H1 (cell line): ENCODE results near the gene IFNA13. TPM values are rescaled to one million over a fixed set of nuclear protein-coding genes. Genes with fewer than 3 reads are reported as not detected.

Experiments
- BCL11A ChIP-seq, 2 experiments: IDR thresholded peaks; one replicate each; pipeline ENCODE4 v1.6.1; 2011; ENCODE audit warnings: low read depth in 2 of 2, low read length in 2 of 2, mild to moderate bottlenecking in 2 of 2
- BRCA1 ChIP-seq: IDR thresholded peaks from 2 replicates; pipeline ENCODE4 v1.6.1; 2012; ENCODE audit warnings: low read depth, low read length, improper control_type of control experiment
- CBX5 ChIP-seq: fragments of 300-800, 300-1000 bp; sonication (generic); IDR thresholded peaks from 2 replicates; pipeline ENCODE4 v1.7.1; 2016; ENCODE audit warnings: antibody characterized with exemption, low read length, low read depth
- EGR1 ChIP-seq: IDR thresholded peaks from 2 replicates; pipeline ENCODE4 v1.6.1; 2011; ENCODE audit warnings: low read depth, low read length, borderline replicate concordance
- HDAC2 ChIP-seq, 2 experiments: fragments of 300-600 bp in 1 of 2; sonication (generic) in 1 of 2; IDR thresholded peaks; 2 replicates each; pipeline ENCODE4 v1.6.1; 2011 to 2012; ENCODE audit warnings: low read depth in 2 of 2, low read length in 2 of 2, mild to moderate bottlenecking in 2 of 2, moderate library complexity in 2 of 2, borderline replicate concordance in 1 of 2, inconsistent platforms in 1 of 2
- HDAC6 ChIP-seq: IDR thresholded peaks from one replicate; pipeline ENCODE4 v1.7.1; 2012; ENCODE audit warnings: low read depth, mild to moderate bottlenecking, inconsistent platforms, low read length, moderate library complexity
- POU5F1 ChIP-seq: IDR thresholded peaks from 2 replicates; pipeline ENCODE4 v1.6.1; 2011; ENCODE audit warnings: low read depth, mild to moderate bottlenecking, low read length, moderate library complexity
- SP4 ChIP-seq: IDR thresholded peaks from 2 replicates; pipeline ENCODE4 v1.6.1; 2012; ENCODE audit warnings: low read length, inconsistent platforms
- SRF ChIP-seq: IDR thresholded peaks from 2 replicates; pipeline ENCODE4 v1.6.1; 2011; ENCODE audit warnings: mild to moderate bottlenecking, low read depth, low read length, moderate library complexity
- polyA plus RNA-seq, 7 experiments: library from polyadenylated mRNA; depleted of rRNA in 3 of 7; stranded (reverse) in 5 of 7; unstranded in 2 of 7; fragments of >200 nt in 5 of 7; fragments of 200-250 nt in 2 of 7; gene quantifications; 1 replicate in 5 of 7; 2 replicates in 1 of 7; 4 replicates in 1 of 7; pipeline versions ENCODE4 v1.2.1 to v1.2.3, GENCODE V29; 2011 to 2013; ENCODE audit warnings: missing spikeins in 2 of 7, mixed read lengths in 2 of 7
- total RNA-seq: library from RNA; stranded (reverse); fragmentation: NEBNext Ultra II Directional; extraction: Animal tissue kit (Norgen Biotek cat#: 25700); gene quantifications from 2 replicates; pipeline ENCODE4 v1.2.1, GENCODE V29; 2021
- TF ChIP-seq, protein P1 (sequence below): fragments of 300-600 bp; sonication (generic); IDR thresholded peaks from 2 replicates; pipeline ENCODE4 v1.7.1; 2012; ENCODE audit warnings: low read length, moderate library complexity, mild to moderate bottlenecking, inconsistent platforms; ENCODE audit not compliant: insufficient replicate concordance

The IFNA13 gene
- total and polyA plus RNA-seq, 2 of the 8 experiments (the other 6 are each of a cell fraction or from before 2014, with no cell fraction given): not detected

GRCh38 chr9:21350787-21351186, 17.1 kb downstream of the IFNA13 start, which contains the start of gene IFNA6 (continued):
- TF ChIP-seq HDAC2 (IDR thresholded peaks at IDR 0.05; ENCODE audit: borderline replicate concordance in 1 of 2, low read depth in 2 of 2, low read length in 2 of 2): no peak
- TF ChIP-seq, protein P1, sequence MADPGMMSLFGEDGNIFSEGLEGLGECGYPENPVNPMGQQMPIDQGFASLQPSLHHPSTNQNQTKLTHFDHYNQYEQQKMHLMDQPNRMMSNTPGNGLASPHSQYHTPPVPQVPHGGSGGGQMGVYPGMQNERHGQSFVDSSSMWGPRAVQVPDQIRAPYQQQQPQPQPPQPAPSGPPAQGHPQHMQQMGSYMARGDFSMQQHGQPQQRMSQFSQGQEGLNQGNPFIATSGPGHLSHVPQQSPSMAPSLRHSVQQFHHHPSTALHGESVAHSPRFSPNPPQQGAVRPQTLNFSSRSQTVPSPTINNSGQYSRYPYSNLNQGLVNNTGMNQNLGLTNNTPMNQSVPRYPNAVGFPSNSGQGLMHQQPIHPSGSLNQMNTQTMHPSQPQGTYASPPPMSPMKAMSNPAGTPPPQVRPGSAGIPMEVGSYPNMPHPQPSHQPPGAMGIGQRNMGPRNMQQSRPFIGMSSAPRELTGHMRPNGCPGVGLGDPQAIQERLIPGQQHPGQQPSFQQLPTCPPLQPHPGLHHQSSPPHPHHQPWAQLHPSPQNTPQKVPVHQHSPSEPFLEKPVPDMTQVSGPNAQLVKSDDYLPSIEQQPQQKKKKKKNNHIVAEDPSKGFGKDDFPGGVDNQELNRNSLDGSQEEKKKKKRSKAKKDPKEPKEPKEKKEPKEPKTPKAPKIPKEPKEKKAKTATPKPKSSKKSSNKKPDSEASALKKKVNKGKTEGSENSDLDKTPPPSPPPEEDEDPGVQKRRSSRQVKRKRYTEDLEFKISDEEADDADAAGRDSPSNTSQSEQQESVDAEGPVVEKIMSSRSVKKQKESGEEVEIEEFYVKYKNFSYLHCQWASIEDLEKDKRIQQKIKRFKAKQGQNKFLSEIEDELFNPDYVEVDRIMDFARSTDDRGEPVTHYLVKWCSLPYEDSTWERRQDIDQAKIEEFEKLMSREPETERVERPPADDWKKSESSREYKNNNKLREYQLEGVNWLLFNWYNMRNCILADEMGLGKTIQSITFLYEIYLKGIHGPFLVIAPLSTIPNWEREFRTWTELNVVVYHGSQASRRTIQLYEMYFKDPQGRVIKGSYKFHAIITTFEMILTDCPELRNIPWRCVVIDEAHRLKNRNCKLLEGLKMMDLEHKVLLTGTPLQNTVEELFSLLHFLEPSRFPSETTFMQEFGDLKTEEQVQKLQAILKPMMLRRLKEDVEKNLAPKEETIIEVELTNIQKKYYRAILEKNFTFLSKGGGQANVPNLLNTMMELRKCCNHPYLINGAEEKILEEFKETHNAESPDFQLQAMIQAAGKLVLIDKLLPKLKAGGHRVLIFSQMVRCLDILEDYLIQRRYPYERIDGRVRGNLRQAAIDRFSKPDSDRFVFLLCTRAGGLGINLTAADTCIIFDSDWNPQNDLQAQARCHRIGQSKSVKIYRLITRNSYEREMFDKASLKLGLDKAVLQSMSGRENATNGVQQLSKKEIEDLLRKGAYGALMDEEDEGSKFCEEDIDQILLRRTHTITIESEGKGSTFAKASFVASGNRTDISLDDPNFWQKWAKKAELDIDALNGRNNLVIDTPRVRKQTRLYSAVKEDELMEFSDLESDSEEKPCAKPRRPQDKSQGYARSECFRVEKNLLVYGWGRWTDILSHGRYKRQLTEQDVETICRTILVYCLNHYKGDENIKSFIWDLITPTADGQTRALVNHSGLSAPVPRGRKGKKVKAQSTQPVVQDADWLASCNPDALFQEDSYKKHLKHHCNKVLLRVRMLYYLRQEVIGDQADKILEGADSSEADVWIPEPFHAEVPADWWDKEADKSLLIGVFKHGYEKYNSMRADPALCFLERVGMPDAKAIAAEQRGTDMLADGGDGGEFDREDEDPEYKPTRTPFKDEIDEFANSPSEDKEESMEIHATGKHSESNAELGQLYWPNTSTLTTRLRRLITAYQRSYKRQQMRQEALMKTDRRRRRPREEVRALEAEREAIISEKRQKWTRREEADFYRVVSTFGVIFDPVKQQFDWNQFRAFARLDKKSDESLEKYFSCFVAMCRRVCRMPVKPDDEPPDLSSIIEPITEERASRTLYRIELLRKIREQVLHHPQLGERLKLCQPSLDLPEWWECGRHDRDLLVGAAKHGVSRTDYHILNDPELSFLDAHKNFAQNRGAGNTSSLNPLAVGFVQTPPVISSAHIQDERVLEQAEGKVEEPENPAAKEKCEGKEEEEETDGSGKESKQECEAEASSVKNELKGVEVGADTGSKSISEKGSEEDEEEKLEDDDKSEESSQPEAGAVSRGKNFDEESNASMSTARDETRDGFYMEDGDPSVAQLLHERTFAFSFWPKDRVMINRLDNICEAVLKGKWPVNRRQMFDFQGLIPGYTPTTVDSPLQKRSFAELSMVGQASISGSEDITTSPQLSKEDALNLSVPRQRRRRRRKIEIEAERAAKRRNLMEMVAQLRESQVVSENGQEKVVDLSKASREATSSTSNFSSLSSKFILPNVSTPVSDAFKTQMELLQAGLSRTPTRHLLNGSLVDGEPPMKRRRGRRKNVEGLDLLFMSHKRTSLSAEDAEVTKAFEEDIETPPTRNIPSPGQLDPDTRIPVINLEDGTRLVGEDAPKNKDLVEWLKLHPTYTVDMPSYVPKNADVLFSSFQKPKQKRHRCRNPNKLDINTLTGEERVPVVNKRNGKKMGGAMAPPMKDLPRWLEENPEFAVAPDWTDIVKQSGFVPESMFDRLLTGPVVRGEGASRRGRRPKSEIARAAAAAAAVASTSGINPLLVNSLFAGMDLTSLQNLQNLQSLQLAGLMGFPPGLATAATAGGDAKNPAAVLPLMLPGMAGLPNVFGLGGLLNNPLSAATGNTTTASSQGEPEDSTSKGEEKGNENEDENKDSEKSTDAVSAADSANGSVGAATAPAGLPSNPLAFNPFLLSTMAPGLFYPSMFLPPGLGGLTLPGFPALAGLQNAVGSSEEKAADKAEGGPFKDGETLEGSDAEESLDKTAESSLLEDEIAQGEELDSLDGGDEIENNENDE: no peak
- no peak for TF ChIP-seq SP4
- no peak for TF ChIP-seq POU5F1
- no peak for TF ChIP-seq CBX5
- TF ChIP-seq EGR1: no peak
- no peak for TF ChIP-seq HDAC6
- no peak for TF ChIP-seq SRF
- TF ChIP-seq BRCA1: no peak
- TF ChIP-seq BCL11A (IDR thresholded peaks at IDR 0.05; ENCODE audit: low read depth in 2 of 2, low read length in 2 of 2): no peak
- TF ChIP-seq, all 59 proteins: peak for 0
